Measurements from ENCODE around the gene HHEX. TPM values are rescaled to one million over a fixed set of nuclear protein-coding genes. Genes with fewer than 3 reads are reported as not detected.

The HHEX gene
- total and polyA plus RNA-seq, 2 of the 8 experiments (the other 6 are each of a cell fraction or from before 2014, with no cell fraction given), result 0.56 to 1.5 TPM

DNA sequence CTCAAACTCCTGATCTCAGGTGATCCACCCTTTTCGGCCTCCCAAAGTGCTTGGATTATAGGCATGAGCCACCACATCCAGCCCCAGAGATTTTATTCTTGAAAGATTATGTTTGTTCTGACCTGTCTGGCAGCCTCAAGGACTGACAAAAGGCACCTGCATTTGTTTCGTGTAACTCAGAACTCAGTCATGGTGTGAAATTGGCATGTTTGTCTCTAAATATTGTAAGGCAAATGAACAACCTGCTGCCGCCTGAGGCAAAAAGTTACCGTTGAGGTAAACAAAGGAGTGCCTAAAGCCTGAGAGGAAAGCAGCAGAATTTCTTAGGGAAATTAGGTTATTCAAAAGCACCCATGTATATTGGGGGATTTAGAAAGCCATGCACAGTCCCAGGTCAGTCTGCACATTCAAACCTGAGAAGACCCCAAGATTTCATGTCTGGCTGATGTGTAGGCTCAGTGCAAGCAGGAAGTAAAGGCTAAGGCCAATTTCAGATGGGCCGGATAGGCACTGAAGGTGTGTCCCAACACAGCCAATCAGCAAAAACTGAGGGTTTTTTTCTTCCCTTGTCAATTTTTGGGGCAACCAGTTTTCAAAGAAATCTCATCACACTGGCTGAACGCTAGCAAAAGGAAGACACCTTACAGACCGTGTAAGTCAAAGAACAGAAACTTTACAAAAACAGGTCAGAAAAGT lies 33.3 kb upstream of the HHEX start:
- 83% methylated on average over 7 of the region's 7 CpGs; no CpG with 5 or more reads in 1 of the 2 experiments for WGBS, 2 experiments (ENCODE audit: extremely low coverage in 1 of 2, insufficient coverage in 1 of 2, insufficient read length in 1 of 2, insufficient replicate concordance in 2 of 2, low coverage in 1 of 2, low lambda C conversion rate in 2 of 2, missing lambda C conversion rate in 1 of 2)
- no peak for FAIRE-seq
- Histone ChIP-seq H2BK12ac (ENCODE audit: low read depth, low read length) (no peak overlapping the region), H2AK5ac (ENCODE audit: low read depth, low read length) (no peak overlapping the region), H3K4me3 (ENCODE audit: extremely low read depth in 1 of 4, insufficient read depth in 2 of 4, low read depth in 3 of 4, low read length in 4 of 4) (no peak overlapping the region), H3K23ac (ENCODE audit: insufficient read length) (no peak overlapping the region), H2BK15ac (ENCODE audit: low read length) (no peak overlapping the region), H4K20me1 (replicated peaks in 1 of 2; ENCODE audit: control insufficient read depth in 1 of 2, insufficient read depth in 2 of 2, low read length in 2 of 2) (no peaks in the 10 kb centered on the region), H4K91ac (replicated peaks; ENCODE audit: insufficient read length, low read length) (no peak overlapping the region), H3K4me1 (replicated peaks in 1 of 4; ENCODE audit: control insufficient read depth in 3 of 4, insufficient read depth in 4 of 4, low read length in 3 of 4) (peaks cover 0 to 3% (median 0%) of the 10 kb centered on the region in 4 experiments; a peak in 1 of 7 replicates), H4K8ac (ENCODE audit: extremely low read depth, insufficient read depth, low read length) (no peak overlapping the region), H3K27ac (ENCODE audit: low read depth, low read length) (no peak overlapping the region), H3K18ac (ENCODE audit: extremely low read depth, low read length) (no peak overlapping the region), H3K56ac (replicated peaks; ENCODE audit: insufficient read length, low read depth, low read length) (no peak overlapping the region), H2BK20ac (ENCODE audit: low read length) (no peak overlapping the region), H2BK120ac (replicated peaks; ENCODE audit: low read depth, low read length) (no peak overlapping the region), H3K36me3 (ENCODE audit: control insufficient read depth in 2 of 4, insufficient read depth in 4 of 4, low read length in 3 of 4) (peaks cover 6 to 30% (median 20%) of the 10 kb centered on the region in 4 experiments), H4K5ac (ENCODE audit: insufficient read length, low read depth, low read length) (no peak overlapping the region), H2BK5ac (ENCODE audit: low read depth, low read length) (no peak overlapping the region), H3K79me1 (ENCODE audit: low read depth, low read length) (no peaks in the 10 kb centered on the region), H3K9ac (replicated peaks in 1 of 4; ENCODE audit: extremely low read depth in 1 of 4, low read depth in 3 of 4, low read length in 3 of 4) (no peak overlapping the region), H3K27me3 (replicated peaks in 1 of 4; ENCODE audit: control insufficient read depth in 3 of 4, extremely low read depth in 1 of 4, insufficient read depth in 3 of 4, low read length in 3 of 4) (no peaks in the 10 kb centered on the region), H3K4me2 (ENCODE audit: insufficient read depth in 1 of 2, low read depth in 2 of 2, low read length in 2 of 2) (no peak overlapping the region), H3K4ac (replicated peaks; ENCODE audit: insufficient read length, low read depth, low read length) (no peak overlapping the region), H3K23me2 (ENCODE audit: low read depth, low read length) (no peaks in the 10 kb centered on the region; the same call in 1 of the 2 replicates), H2AFZ (ENCODE audit: low read length) (no peak overlapping the region), H3K14ac (ENCODE audit: insufficient read length) (no peak overlapping the region), H3K79me2 (ENCODE audit: control insufficient read depth in 1 of 2, insufficient read depth in 2 of 2, low read length in 2 of 2) (no peaks in the 10 kb centered on the region), H3K9me3 (ENCODE audit: insufficient read depth in 2 of 2, low read depth in 1 of 2, low read length in 1 of 2) (no peaks in the 10 kb centered on the region)
- POLR2A ChIA-PET (ENCODE audit: partially characterized antibody), result interaction anchor here (1.6 kb wide), 1 partner anchor 14 kb away, joined by 4 read pairs; no protein-coding TSS in a partner anchor
- TF ChIP-seq, protein P1, sequence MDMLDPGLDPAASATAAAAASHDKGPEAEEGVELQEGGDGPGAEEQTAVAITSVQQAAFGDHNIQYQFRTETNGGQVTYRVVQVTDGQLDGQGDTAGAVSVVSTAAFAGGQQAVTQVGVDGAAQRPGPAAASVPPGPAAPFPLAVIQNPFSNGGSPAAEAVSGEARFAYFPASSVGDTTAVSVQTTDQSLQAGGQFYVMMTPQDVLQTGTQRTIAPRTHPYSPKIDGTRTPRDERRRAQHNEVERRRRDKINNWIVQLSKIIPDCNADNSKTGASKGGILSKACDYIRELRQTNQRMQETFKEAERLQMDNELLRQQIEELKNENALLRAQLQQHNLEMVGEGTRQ (IDR thresholded peaks at IDR 0.05; ENCODE audit: low read length), result no peak
- TF ChIP-seq CREB1 (IDR thresholded peaks at IDR 0.05), result no peak
- TF ChIP-seq SIN3A (conservative IDR thresholded peaks at IDR 0.05 in 1 of 2, IDR thresholded peaks at IDR 0.05 in 1 of 2; ENCODE audit: low read depth in 1 of 2, low read length in 2 of 2), result no peak
- TF ChIP-seq CBX8 (IDR thresholded peaks at IDR 0.05; ENCODE audit: borderline replicate concordance, low read depth, low read length), result no peak
- no peak for TF ChIP-seq CEBPB (IDR thresholded peaks at IDR 0.05; ENCODE audit: low read depth, low read length)
- no peak for TF ChIP-seq BACH1 (IDR thresholded peaks at IDR 0.05; ENCODE audit: low read length)
- TF ChIP-seq RAD21 (IDR thresholded peaks at IDR 0.05 in 1 of 2, conservative IDR thresholded peaks at IDR 0.05 in 1 of 2; ENCODE audit: low read depth in 2 of 2, low read length in 2 of 2), result no peak
- CTCF ChIA-PET (ENCODE audit: partially characterized antibody), result interaction anchor here (0.6 to 1.4 kb wide), 2 partner anchors 12 to 737 kb away, joined by 3 to 5 read pairs; no protein-coding TSS in a partner anchor
- DNase-seq (ENCODE audit: low read depth in 1 of 2, low spot score in 2 of 2), result no peak

All from H1 (cell line).